ENCODE measurements around the gene FLT3. TPM values are rescaled to one million over a fixed set of nuclear protein-coding genes. Genes with fewer than 3 reads are reported as not detected.

Gene FLT3
- total RNA-seq, 1 donor = 42.8 TPM

DNA sequence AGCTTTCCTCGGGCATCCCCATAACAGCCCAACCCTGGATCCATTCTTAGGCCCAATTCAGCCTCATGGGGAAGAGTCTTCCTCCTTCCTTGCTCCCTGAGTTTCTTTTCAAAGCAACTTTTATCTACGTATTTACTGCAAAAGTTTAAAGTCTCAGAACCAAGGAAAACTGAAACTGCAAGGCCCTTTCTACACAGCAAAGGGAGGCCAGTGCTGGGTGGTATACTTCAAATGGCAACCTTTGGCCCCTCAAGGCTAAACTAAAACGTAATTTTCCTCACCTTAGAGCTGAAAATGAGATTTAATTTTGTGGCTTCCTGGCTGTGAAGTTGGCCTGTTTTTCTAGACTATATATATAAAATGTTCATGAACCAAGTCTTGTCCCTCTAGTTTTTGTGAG lies 136.9 kb downstream of the FLT3 start:
- DNase-seq (ENCODE audit: low read depth in 2 of 3, low spot score in 2 of 3) = no peak

DNA sequence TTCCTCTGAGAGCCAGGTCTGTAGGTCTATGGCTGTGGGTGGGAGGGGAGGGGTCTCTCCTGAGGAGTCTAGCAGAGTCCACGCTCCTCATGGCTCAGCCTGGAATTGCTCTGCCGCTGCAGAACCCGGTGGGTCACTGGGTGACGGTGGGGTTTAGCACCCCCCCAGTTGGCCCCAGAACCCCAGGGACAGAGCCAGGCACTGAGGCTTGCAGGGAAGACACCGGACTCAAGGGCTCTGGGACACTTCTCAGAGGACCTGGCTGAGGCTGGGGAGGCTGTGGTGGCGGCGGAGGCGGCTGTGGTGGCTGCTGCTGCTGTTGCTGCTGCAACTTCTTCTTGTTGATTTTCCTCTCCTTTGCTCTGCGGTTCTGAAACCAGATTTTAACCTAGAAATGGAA lies 137.4 kb downstream of the FLT3 start:
- DNase-seq (ENCODE audit: low read depth in 2 of 3, low spot score in 2 of 3) = no peak

DNA sequence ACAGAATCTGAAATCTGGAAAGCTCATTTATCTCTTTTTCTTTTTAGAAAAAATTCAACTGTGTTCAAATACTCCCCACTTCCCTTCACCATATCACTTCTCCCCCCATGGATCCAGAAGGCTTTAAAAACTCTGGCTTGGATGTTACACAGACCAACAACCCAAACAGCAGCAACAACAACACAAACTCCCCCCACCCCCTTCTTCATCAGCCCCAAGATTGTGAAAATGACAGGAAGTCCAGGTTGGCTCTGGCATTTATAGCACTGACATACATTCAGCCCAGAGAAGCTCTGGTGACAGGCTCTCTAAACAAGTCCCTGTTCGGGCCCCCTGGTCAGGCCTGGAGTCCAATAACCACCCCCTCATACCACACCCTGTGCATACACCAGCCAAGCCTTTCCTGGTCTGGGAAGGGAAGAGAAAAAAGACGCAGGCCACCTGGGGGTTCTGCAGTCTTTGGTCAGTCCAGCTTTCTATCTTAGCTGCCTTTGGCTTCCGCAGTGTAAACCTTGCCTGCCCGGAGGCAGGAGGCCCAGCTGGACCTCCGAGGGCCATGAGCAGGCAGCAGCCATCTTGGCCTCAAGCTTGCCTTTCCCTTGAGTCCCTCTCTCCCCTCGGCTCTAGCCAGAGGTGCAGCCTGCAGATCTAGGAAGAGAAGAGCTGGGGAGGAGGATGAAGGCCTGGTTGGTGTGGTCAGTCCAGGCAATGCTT lies 138.1 kb downstream of the FLT3 start:
- no peak for DNase-seq (ENCODE audit: low read depth in 2 of 3, low spot score in 2 of 3)

DNA sequence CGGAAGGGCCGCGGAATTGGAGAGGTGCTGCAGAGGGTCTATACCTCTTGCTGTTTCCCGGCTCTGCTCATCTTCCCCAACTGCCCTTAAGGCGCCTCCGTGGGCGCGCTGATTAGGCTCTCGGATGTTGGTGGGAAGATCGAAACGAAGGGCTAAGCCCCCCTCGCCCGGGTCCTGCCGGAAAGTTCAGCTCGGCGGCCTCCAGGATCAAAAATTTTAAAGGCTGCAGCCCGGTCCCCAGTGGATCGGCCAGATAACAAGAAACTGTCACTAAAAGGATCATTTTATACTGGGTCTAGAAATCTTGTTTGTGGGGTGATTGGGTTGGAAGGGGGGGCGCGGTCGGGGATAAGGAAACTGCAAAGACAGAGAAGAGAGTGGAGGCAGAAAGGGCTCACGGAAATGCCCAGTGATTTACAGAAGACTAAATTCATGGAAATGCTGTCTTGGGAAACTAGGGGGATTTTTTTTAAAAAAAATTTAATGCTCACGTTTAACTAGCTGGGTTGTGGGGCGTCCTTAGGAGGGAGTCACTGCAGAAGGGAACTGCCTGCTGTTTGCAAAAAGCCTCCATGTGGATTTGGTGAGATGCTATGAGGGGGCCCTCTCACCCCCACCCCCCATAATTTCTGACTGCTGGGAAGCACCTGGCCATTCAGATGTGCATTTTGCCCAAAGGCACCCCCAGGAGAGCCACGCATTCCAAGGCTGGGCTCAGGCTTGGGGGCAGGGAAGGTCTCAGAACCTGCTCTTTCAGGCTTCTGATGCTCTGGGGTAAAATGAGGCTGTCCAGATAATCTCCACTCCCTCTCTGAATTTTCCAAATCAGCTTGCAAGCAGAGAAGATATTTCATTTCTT lies 138.9 kb downstream of the FLT3 start:
- no peak for DNase-seq (ENCODE audit: low read depth in 2 of 3, low spot score in 2 of 3)

DNA sequence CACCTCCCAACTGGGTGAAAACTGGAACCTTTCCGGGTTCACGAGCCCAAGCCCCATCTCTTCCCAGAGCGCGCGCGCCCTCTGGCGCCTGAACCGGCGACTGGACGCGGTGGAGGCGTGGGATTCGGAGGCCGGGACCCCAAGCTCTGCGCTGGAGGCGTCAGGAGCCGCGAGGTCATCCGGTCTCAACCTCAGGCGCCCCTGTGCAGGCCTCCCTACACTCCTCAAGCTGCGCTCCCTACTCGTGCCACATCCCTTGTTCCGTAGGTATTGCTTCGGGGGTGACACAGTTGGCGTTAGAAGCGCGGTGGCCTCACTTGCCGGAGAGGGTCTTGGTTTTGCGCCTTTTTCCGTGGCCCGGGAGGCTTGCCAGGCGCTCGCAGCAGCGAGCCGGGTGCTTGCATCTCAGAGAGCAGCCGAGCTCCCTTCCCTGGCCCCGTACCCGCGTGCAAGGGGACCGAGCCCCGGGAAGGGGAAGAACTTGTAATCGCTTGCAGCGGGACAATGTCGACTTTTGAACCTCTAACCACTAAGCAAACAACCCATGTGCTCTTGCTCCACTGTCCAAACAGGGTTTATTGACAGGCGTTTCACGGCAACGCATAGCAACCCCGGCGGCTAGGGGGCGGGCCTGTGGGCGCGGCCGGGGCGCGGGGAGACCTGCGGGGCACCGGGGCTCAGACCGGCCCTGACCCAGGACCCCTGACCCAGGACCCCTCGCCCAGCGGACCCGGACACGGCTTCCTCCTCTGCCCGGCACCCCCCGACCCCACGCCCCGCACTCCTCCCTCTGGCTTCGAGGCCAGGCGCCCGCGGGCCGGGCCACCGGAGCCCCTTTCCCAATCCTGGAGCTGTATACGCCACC lies 139.8 kb downstream of the FLT3 start:
- peak in 2 of 3 donors; percentile 62 to 69 for DNase-seq (ENCODE audit: low read depth in 2 of 3, low spot score in 2 of 3)

DNA sequence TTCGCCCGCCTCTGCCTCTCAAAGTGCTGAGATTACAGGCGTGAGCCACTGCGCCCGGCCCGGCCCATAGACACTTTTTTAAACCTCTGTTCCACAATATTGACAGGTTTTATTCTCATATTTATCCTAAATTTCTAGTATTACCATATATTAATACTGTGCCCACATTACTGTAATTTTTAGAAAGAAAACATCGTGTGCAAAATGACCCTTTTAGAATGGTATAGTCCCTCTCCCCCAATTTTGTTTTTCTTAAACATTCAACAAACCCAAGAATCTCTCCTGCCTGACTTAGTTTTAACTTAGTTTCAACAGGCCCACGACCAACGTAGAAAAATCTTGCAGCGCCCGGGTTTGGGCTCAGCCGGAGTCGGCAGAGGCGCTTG lies 140.4 kb downstream of the FLT3 start:
- DNase-seq (ENCODE audit: low read depth in 2 of 3, low spot score in 2 of 3) = no peak

DNA sequence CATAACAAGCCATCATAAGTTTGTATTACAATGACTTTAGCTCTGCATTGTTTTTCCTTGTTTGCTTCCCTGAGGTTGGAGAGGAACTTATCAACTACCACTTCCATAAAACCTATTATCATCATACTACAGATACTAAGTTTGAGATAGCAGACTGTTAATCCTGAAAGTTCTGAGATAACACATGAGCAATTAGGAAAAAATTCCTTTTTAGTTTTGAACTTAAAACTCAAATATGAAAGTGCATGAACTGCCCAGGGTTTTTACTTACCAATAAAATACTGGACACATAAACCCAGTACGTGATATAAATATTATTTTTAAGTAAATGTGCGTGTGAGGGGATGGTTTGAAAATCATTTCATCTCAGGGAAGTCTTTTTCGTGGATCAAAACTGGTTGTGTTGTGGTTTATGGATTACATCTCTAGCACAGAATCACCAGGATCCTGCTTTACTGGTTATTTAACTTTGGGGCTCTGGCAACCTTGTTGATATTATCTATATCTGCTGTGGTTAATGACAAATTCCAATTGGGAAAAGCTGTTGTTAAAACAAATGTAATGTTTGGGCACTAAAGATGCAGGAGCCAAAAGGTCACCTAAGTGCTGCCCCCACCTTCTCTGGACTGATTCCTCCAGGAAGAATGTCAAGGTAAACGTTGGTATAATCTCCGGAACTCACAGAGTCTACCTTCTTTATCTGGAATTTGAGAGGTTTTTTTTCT lies 143.6 kb downstream of the FLT3 start:
- no peak for DNase-seq (ENCODE audit: low read depth in 2 of 3, low spot score in 2 of 3)

DNA sequence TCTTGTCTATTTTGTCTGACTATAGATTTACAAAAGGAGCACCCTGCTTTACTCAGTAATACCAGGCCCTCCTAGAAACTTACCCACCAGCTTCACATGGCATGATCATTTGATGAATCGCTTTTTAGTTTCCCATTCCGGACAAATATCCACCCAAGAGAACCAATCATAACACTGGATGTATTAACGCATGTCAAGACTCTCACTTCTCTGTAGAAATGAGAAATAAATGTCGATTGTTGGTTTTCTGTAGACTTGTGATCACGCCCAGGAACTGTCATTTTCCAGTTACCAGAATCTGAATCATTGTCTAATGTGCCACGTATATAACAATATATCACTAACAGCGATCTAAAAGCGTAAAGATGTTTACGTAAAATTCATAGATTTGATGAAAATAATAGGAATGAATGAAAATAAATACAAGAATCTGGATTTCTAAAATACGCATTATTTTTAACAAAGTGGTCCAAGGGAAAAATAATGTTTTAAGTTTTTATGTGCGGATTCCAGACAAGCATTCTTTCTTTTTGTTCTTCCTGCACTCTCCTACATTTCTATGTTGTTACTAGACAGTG lies 145.3 kb downstream of the FLT3 start:
- DNase-seq (ENCODE audit: low read depth in 2 of 3, low spot score in 2 of 3) = no peak

DNA sequence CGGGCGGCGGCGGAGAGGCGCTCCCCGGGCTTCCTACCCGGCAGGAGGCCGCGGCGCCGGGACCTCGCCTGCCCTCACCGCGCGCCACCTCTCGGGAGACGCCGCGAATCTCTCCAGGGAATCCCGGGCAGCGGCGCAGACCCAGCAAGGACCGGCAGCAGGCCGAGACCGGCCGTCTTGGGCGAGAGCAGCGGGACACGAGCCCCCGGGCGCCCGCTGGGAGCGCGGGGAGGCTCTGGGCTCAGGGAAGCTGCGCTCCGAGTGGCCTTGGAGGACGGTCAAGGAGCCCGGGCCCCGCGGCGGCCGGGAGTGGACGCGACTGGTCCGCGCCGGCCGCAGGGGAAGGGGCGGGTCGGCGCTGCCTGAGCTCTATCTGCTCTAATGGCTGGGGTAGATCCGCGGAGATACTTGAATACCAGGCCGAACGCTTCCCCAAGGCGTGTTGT lies 145.9 kb downstream of the FLT3 start:
- DNase-seq (ENCODE audit: low read depth in 2 of 3, low spot score in 2 of 3) = peak in 1 of 3 donors; percentile 27

DNA sequence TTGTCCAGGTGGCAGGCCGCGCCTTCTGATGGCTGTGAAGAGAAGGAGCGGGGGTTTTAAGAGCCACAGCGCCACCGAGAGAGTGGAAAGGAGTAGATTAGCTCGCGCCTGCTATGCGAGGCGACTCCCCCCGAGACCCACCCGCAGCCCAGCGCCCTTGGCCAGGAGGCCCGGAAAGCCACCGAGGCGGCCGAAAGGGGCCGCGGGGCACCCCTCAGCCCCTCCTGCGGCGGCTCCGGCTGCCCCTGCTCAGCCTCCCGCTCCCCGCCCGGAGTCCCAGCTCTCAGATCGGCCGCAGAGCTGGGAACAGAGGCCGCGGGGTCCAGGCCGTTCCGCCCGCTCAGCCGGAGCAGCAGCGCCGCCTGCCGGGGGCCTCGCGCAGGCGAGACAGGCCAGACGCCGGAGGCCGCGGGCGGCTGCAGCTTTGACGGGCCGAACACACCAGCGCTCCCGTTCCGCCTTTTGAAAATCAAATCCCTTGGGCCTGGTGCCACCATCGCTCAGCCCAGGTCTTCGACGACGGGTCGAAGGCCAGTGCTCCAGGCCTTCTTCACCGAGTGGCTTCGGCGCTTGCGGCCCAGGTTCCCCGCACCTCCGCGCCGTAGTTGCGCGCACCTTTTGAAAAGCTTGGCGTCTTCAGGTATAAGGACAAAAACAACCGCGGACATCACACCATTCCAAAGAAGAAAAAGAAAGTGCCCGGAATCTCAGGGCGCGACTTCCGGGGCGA lies 146.5 kb downstream of the FLT3 start:
- DNase-seq (ENCODE audit: low read depth in 2 of 3, low spot score in 2 of 3) = peak; percentile 24 to 83 (median 79)

Small RNA genes lying within 50 kb of the gene (small RNA-seq; reads per million reads assigned to genes)
- not detected for gene RN7SL272P

Other genes starting within 250 kb of the FLT3 start
- gene PDX1, start 180.6 kb downstream of the FLT3 start, total RNA-seq = not detected
- not detected for gene CDX2, start 131.3 kb downstream of the FLT3 start, total RNA-seq
- gene URAD, start 111.9 kb downstream of the FLT3 start, total RNA-seq = 0.27 TPM
- gene PAN3, start 38.0 kb upstream of the FLT3 start, total RNA-seq = 50.4 TPM